Type B pancreatic cell (in vitro differentiated cells): ENCODE results near the gene RNF138. TPM values are rescaled to one million over a fixed set of nuclear protein-coding genes. Genes with fewer than 3 reads are reported as not detected.

Experiments
- DNase-seq: peaks from one replicate; pipeline ENCODE4 v3.0.0; 2021; ENCODE audit warnings: mixed read lengths; ENCODE audit not compliant: unreplicated experiment; ENCODE audit errors: extremely low spot score
- H3K27ac Mint-ChIP-seq: 2 replicates; pipeline ENCODE4 v1.8.0; 2021; ENCODE audit warnings: mild to moderate bottlenecking, mixed read lengths
- H3K27me3 Mint-ChIP-seq: 2 replicates; pipeline ENCODE4 v1.8.0; 2021; ENCODE audit warnings: mixed read lengths
- H3K36me3 Mint-ChIP-seq: 2 replicates; pipeline ENCODE4 v1.8.0; 2021; ENCODE audit warnings: mixed read lengths
- H3K4me1 Mint-ChIP-seq: one replicate; pipeline ENCODE4 v1.8.0; 2021; ENCODE audit warnings: mixed read lengths; ENCODE audit not compliant: unreplicated experiment
- H3K4me3 Mint-ChIP-seq: 2 replicates; pipeline ENCODE4 v1.8.0; 2021; ENCODE audit warnings: mild to moderate bottlenecking, mixed read lengths
- H3K9me3 Mint-ChIP-seq: 2 replicates; pipeline ENCODE4 v1.8.0; 2021; ENCODE audit warnings: mixed read lengths
- CTCF ChIP-seq: fragments of 200-600 bp; sonication (generic); conservative IDR thresholded peaks from 2 replicates; pipeline ENCODE4 v1.5.0; 2021; ENCODE audit warnings: antibody characterized with exemption, mild to moderate bottlenecking
- total RNA-seq: library from RNA; stranded (reverse); gene quantifications from 2 replicates; pipeline ENCODE4 v1.2.1, GENCODE V29; 2021; ENCODE audit warnings: low replicate concordance

The RNF138 gene
- total RNA-seq, 1 donor from 2014 or later = 34.9 TPM

- Mint-ChIP-seq H3K27ac (no peak overlapping the region), H3K36me3 (no peaks in the 10 kb centered on the region), H3K4me1 (no peaks in the 10 kb centered on the region), H3K27me3 (no peaks in the 10 kb centered on the region), H3K4me3 (no peak overlapping the region), H3K9me3 (no peaks in the 10 kb centered on the region)
- TF ChIP-seq CTCF = no peak
- DNase-seq = no peak
Measured at GRCh38 chr18:32139835-32140283, 48.2 kb downstream of the RNF138 start.

- no peaks in the 10 kb centered on the region for H3K36me3 Mint-ChIP-seq
- no peaks in the 10 kb centered on the region for H3K27me3 Mint-ChIP-seq
- H3K27ac Mint-ChIP-seq = no peak overlapping the region
- H3K9me3 Mint-ChIP-seq = no peaks in the 10 kb centered on the region
- TF ChIP-seq CTCF = no peak
- H3K4me1 Mint-ChIP-seq = no peaks in the 10 kb centered on the region
- DNase-seq = no peak
- H3K4me3 Mint-ChIP-seq = no peak overlapping the region
Measured at GRCh38 chr18:32148185-32148870, 56.7 kb downstream of the RNF138 start.

GRCh38 chr18:32152705-32153448 lies 61.2 kb downstream of the RNF138 start:
- Mint-ChIP-seq H3K9me3 (no peaks in the 10 kb centered on the region), H3K4me3 (no peak overlapping the region), H3K27me3 (peaks cover 5% of the 10 kb centered on the region), H3K4me1 (peaks cover under 1% of the 10 kb centered on the region), H3K27ac (no peak overlapping the region), H3K36me3 (no peaks in the 10 kb centered on the region)
- DNase-seq = no peak
- no peak for TF ChIP-seq CTCF

- Mint-ChIP-seq H3K9me3 (no peaks in the 10 kb centered on the region), H3K27ac (no peak overlapping the region), H3K36me3 (no peaks in the 10 kb centered on the region), H3K4me1 (peaks cover 5% of the 10 kb centered on the region), H3K4me3 (no peak overlapping the region), H3K27me3 (peaks cover 9% of the 10 kb centered on the region)
- TF ChIP-seq CTCF = no peak
- DNase-seq = no peak
Measured at GRCh38 chr18:32156855-32157254, 65.2 kb downstream of the RNF138 start.

GRCh38 chr18:32157580-32157979 lies 65.9 kb downstream of the RNF138 start:
- Mint-ChIP-seq H3K27ac (no peak overlapping the region), H3K4me3 (no peak overlapping the region), H3K27me3 (peaks cover 9% of the 10 kb centered on the region), H3K36me3 (no peaks in the 10 kb centered on the region), H3K9me3 (no peaks in the 10 kb centered on the region), H3K4me1 (peaks cover 5% of the 10 kb centered on the region)
- no peak for TF ChIP-seq CTCF
- DNase-seq = no peak
